HepG2 (cell line): ENCODE results near the gene TEX14. TPM values are rescaled to one million over a fixed set of nuclear protein-coding genes. Genes with fewer than 3 reads are reported as not detected.
A peak's percentile ranks its signal among the peaks of the same experiment; 100 is the strongest.

ENCODE experiments used
- CHCHD3 ChIP-seq: sonication (generic); formaldehyde crosslinking; IDR thresholded peaks from 2 replicates; pipeline ENCODE4 v1.8.0; 2022; ENCODE audit warnings: mild to moderate bottlenecking, missing genetic modification reagents, moderate library complexity
- DMTF1 ChIP-seq: sonication (generic); formaldehyde crosslinking; IDR thresholded peaks from 2 replicates; pipeline ENCODE4 v1.4.0; 2020; ENCODE audit warnings: mild to moderate bottlenecking, missing genetic modification reagents
- IKZF1 ChIP-seq: fragments of 450-650 bp; IDR thresholded peaks from 2 replicates; pipeline ENCODE4 v1.7.1; 2016
- KLF15 ChIP-seq: sonication (generic); formaldehyde crosslinking; IDR thresholded peaks from 2 replicates; pipeline ENCODE4 v1.8.1; 2023; ENCODE audit warnings: borderline replicate concordance, mild to moderate bottlenecking, inconsistent platforms, missing genetic modification reagents, mixed read lengths
- NAIF1 ChIP-seq: sonication (generic); formaldehyde crosslinking; IDR thresholded peaks from 2 replicates; pipeline ENCODE4 v1.5.0; 2020; ENCODE audit warnings: mild to moderate bottlenecking, missing genetic modification reagents, borderline replicate concordance
- NFE2 ChIP-seq: sonication (generic); formaldehyde crosslinking; IDR thresholded peaks from 2 replicates; pipeline ENCODE4 v1.4.0; 2020; ENCODE audit warnings: missing genetic modification reagents
- NR3C1 ChIP-seq: sonication (generic); formaldehyde crosslinking; IDR thresholded peaks from 2 replicates; pipeline ENCODE4 v1.4.0; 2020; ENCODE audit warnings: missing genetic modification reagents
- RERE ChIP-seq: IDR thresholded peaks from 2 replicates; pipeline ENCODE4 v1.6.1; 2016; ENCODE audit warnings: low read depth, missing genetic modification reagents, missing compliant biosample characterization
- STAT5B ChIP-seq: sonication (generic); formaldehyde crosslinking; IDR thresholded peaks from 2 replicates; pipeline ENCODE4 v1.4.0; 2020; ENCODE audit warnings: missing genetic modification reagents
- ZFP36L2 ChIP-seq: sonication (generic); formaldehyde crosslinking; IDR thresholded peaks from 2 replicates; pipeline ENCODE4 v1.4.0; 2020; ENCODE audit warnings: missing genetic modification reagents
- ZNF280B ChIP-seq: sonication (generic); formaldehyde crosslinking; IDR thresholded peaks from 2 replicates; pipeline ENCODE4 v1.5.0; 2020; ENCODE audit warnings: missing genetic modification reagents, mild to moderate bottlenecking, borderline replicate concordance
- ZNF329 ChIP-seq: sonication (generic); formaldehyde crosslinking; IDR thresholded peaks from 2 replicates; pipeline ENCODE4 v1.9.0; 2021; ENCODE audit warnings: low read depth, mild to moderate bottlenecking, missing genetic modification reagents
- ZNF468 ChIP-seq: sonication (generic); formaldehyde crosslinking; IDR thresholded peaks from 2 replicates; pipeline ENCODE4 v1.8.0; 2022; ENCODE audit warnings: mild to moderate bottlenecking, moderate library complexity, missing genetic modification reagents
- ZNF589 ChIP-seq: sonication (generic); formaldehyde crosslinking; conservative IDR thresholded peaks from 2 replicates; pipeline ENCODE4 v1.8.0; 2022; ENCODE audit warnings: mild to moderate bottlenecking, moderate library complexity, missing genetic modification reagents
- ZNF687 ChIP-seq: sonication (generic); formaldehyde crosslinking; IDR thresholded peaks from 2 replicates; pipeline ENCODE4 v1.5.1; 2020; ENCODE audit warnings: mild to moderate bottlenecking, missing genetic modification reagents, moderate library complexity
- polyA plus RNA-seq, 8 experiments: library from polyadenylated mRNA; depleted of rRNA in 3 of 8; stranded (reverse) in 7 of 8; unstranded in 1 of 8; fragments of >200 nt; fragmentation: Illumina TruSeq in 4 of 8; extraction: Trizol in 4 of 8; gene quantifications; 2 replicates each; pipeline versions ENCODE4 v1.2.1 to v1.2.3, GENCODE V29; 2011 to 2016; ENCODE audit warnings: low read depth in 4 of 8, missing spikeins in 1 of 8, mixed read lengths in 1 of 8; ENCODE audit not compliant: insufficient read depth in 1 of 8
- total RNA-seq, 5 experiments: library from RNA; depleted of rRNA; stranded (reverse); fragments of >200 nt; fragmentation: Illumina TruSeq; extraction: Trizol; gene quantifications; 2 replicates each; pipeline ENCODE4 v1.2.3, GENCODE V29; 2016; ENCODE audit warnings: low read depth in 1 of 5

The TEX14 gene
- total and polyA plus RNA-seq, 2 of the 13 experiments (the other 11 are each of a cell fraction or from before 2014, with no cell fraction given): 0.04 to 0.07 TPM

GRCh38 chr17:58631523-58632323 is 60.1 kb downstream of the TEX14 start (continued):
- TF ChIP-seq IKZF1 (no peak), RERE (peak; percentile 79; the same call in 1 of the 2 replicates), KLF15 (CRISPR knock-in tag) (no peak), STAT5B (peak; percentile 98), NR3C1 (no peak), CHCHD3 (CRISPR knock-in tag) (no peak; the same call in 1 of the 2 replicates), ZNF280B (CRISPR knock-in tag) (no peak), ZNF687 (CRISPR knock-in tag) (no peak; the same call in 1 of the 2 replicates), DMTF1 (CRISPR knock-in tag) (0 out of 2 replicates have a peak, but pooled peaks have one; percentile 54), NAIF1 (0 out of 2 replicates have a peak, but pooled peaks have one; percentile 27), NFE2 (CRISPR knock-in tag) (no peak), ZNF589 (CRISPR knock-in tag) (peak; percentile 95), ZFP36L2 (CRISPR knock-in tag) (peak; percentile 89; the same call in 1 of the 2 replicates), ZNF329 (CRISPR knock-in tag) (no peak), ZNF468 (CRISPR knock-in tag) (0 out of 2 replicates have a peak, but pooled peaks have one; percentile 58)
